Liver (tissue), 9 donors: ENCODE data around the gene RABEP1. TPM values are rescaled to one million over a fixed set of nuclear protein-coding genes. Genes with fewer than 3 reads are reported as not detected.

ENCODE experiments used
- DNase-seq: peaks from one replicate; pipeline ENCODE4 v3.0.0-alpha.2; 2017; ENCODE audit warnings: low spot score
- H3K27ac ChIP-seq, 2 donors: one replicate each; pipeline ENCODE4 v1.7.0; 2013; ENCODE audit warnings: inconsistent platforms in 2 of 2, low read length in 2 of 2, control low read depth in 1 of 2, low read depth in 1 of 2, mild to moderate bottlenecking in 1 of 2
- H3K27me3 ChIP-seq, 4 donors: one replicate each; pipeline versions ENCODE4 v1.6.1 to v1.7.0; 2013; ENCODE audit warnings: low read length in 3 of 4, inconsistent platforms in 1 of 4, mild to moderate bottlenecking in 1 of 4, moderate library complexity in 1 of 4; ENCODE audit not compliant: control insufficient read depth in 4 of 4, insufficient read depth in 4 of 4
- H3K36me3 ChIP-seq, 4 donors: one replicate each; pipeline versions ENCODE4 v1.6.1 to v1.7.0; 2013; ENCODE audit warnings: low read length in 3 of 4, mild to moderate bottlenecking in 3 of 4, low read depth in 1 of 4, moderate library complexity in 1 of 4; ENCODE audit not compliant: control insufficient read depth in 4 of 4, insufficient read depth in 3 of 4
- H3K4me1 ChIP-seq, 4 donors: one replicate each; pipeline versions ENCODE4 v1.6.1 to v1.7.0; 2013; ENCODE audit warnings: low read length in 3 of 4, mild to moderate bottlenecking in 3 of 4, moderate library complexity in 1 of 4; ENCODE audit not compliant: control insufficient read depth in 4 of 4, insufficient read depth in 4 of 4
- H3K4me3 ChIP-seq, 3 donors: one replicate each; pipeline versions ENCODE4 v1.6.1 to v1.7.0; 2013; ENCODE audit warnings: low read length in 3 of 3, control low read depth in 1 of 3, low read depth in 1 of 3, mild to moderate bottlenecking in 1 of 3
- H3K9ac ChIP-seq, 2 donors: one replicate each; pipeline ENCODE4 v1.7.0; 2013; ENCODE audit warnings: low read length in 2 of 2, mild to moderate bottlenecking in 2 of 2, moderate library complexity in 2 of 2, control low read depth in 1 of 2, low read depth in 1 of 2
- H3K9me3 ChIP-seq, 4 donors: one replicate each; pipeline versions ENCODE4 v1.6.1 to v1.7.0; 2013; ENCODE audit warnings: low read length in 3 of 4; ENCODE audit not compliant: control insufficient read depth in 4 of 4
- ATF3 ChIP-seq: IDR thresholded peaks from 2 replicates; pipeline ENCODE4 v1.6.1; 2016; ENCODE audit warnings: antibody characterized with exemption
- CTCF ChIP-seq: fragments of 150-350 bp; IDR thresholded peaks from 2 replicates; pipeline ENCODE4 v1.5.1; 2017; ENCODE audit warnings: improper control_type of control experiment, low read depth, low read length; ENCODE audit not compliant: missing input control
- EGR1 ChIP-seq, 2 donors: IDR thresholded peaks; 2 replicates each; pipeline ENCODE4 v1.6.1; 2016 to 2018; ENCODE audit warnings: antibody characterized with exemption in 2 of 2, low read depth in 2 of 2
- FOXA1 ChIP-seq: IDR thresholded peaks from 2 replicates; pipeline ENCODE4 v1.6.1; 2016; ENCODE audit warnings: antibody characterized with exemption
- FOXA2 ChIP-seq: IDR thresholded peaks from 2 replicates; pipeline ENCODE4 v1.6.1; 2016; ENCODE audit warnings: antibody characterized with exemption
- GABPA ChIP-seq, 2 donors: IDR thresholded peaks in 1 of 2; conservative IDR thresholded peaks in 1 of 2; 2 replicates each; pipeline ENCODE4 v1.6.1; 2016; ENCODE audit warnings: antibody characterized with exemption in 2 of 2, mild to moderate bottlenecking in 1 of 2, moderate library complexity in 1 of 2
- HNF4A ChIP-seq, 2 donors: conservative IDR thresholded peaks; 2 replicates each; pipeline ENCODE4 v1.6.1; 2016; ENCODE audit warnings: antibody characterized with exemption in 2 of 2, mild to moderate bottlenecking in 2 of 2
- HNF4G ChIP-seq: IDR thresholded peaks from 2 replicates; pipeline ENCODE4 v1.6.1; 2016; ENCODE audit warnings: antibody characterized with exemption
- JUND ChIP-seq, 2 donors: IDR thresholded peaks; 2 replicates each; pipeline ENCODE4 v1.6.1; 2016; ENCODE audit warnings: antibody characterized with exemption in 2 of 2
- MAX ChIP-seq: IDR thresholded peaks from 2 replicates; pipeline ENCODE4 v1.6.1; 2016; ENCODE audit warnings: antibody characterized with exemption
- NR2F2 ChIP-seq: IDR thresholded peaks from 2 replicates; pipeline ENCODE4 v1.6.1; 2016; ENCODE audit warnings: antibody characterized with exemption
- RAD21 ChIP-seq, 2 donors: IDR thresholded peaks; 2 replicates each; pipeline ENCODE4 v1.6.1; 2016; ENCODE audit warnings: antibody characterized with exemption in 2 of 2, mild to moderate bottlenecking in 2 of 2
- REST ChIP-seq: IDR thresholded peaks from 2 replicates; pipeline ENCODE4 v1.6.1; 2016; ENCODE audit warnings: antibody characterized with exemption, mild to moderate bottlenecking
- RXRA ChIP-seq, 2 donors: IDR thresholded peaks; 2 replicates each; pipeline ENCODE4 v1.6.1; 2017 to 2018; ENCODE audit warnings: antibody characterized with exemption in 2 of 2, mild to moderate bottlenecking in 1 of 2
- SP1 ChIP-seq: IDR thresholded peaks from 2 replicates; pipeline ENCODE4 v1.6.1; 2018; ENCODE audit warnings: antibody characterized with exemption, mild to moderate bottlenecking
- TAF1 ChIP-seq: conservative IDR thresholded peaks from 2 replicates; pipeline ENCODE4 v1.6.1; 2016; ENCODE audit warnings: antibody characterized with exemption, mild to moderate bottlenecking
- YY1 ChIP-seq: IDR thresholded peaks from 2 replicates; pipeline ENCODE4 v1.6.1; 2016; ENCODE audit warnings: antibody characterized with exemption, mild to moderate bottlenecking
- ZBTB33 ChIP-seq: IDR thresholded peaks from 2 replicates; pipeline ENCODE4 v1.6.1; 2016; ENCODE audit warnings: antibody characterized with exemption
- WGBS: extraction: QIAGEN DNeasy Blood & Tissue Kit; methylation state at CpG from one replicate; pipeline ENCODE4 v1.1.7; 2013; 5-methylcytosine and 5-hydroxymethylcytosine counted together
- polyA plus RNA-seq, 2 donors: library from polyadenylated mRNA; stranded (reverse) in 1 of 2; unstranded in 1 of 2; fragments of 200-250 nt in 1 of 2; fragments of >200 nt in 1 of 2; fragmentation: Nextera tagmentation in 1 of 2; extraction: Ambion mirVana in 1 of 2; gene quantifications; one replicate each; pipeline versions ENCODE4 v1.2.1 to v1.2.3, GENCODE V29; 2013 to 2015
- total RNA-seq, 2 donors: library from RNA; depleted of rRNA; stranded (reverse); fragments of >200 nt; gene quantifications; one replicate each; pipeline ENCODE4 v1.2.3, GENCODE V29; 2014
- donor health status: healthy.
- donor health status: healthy.
- donor health status: healthy.
- donor health status: healthy.
- donor health status: healthy.

RABEP1 gene
- total and polyA plus RNA-seq, 4 donors, result 13.3 to 26.6 (median 20.6) TPM

GRCh38 chr17:5396612-5397011, 114.5 kb downstream of the RABEP1 start:
- Histone ChIP-seq H3K27ac (no peak overlapping the region), H3K9me3 (no peaks in the 10 kb centered on the region), H3K9ac (no peak overlapping the region), H3K36me3 (peaks cover 18 to 59% (median 51%) of the 10 kb centered on the region in 4 donors), H3K27me3 (no peaks in the 10 kb centered on the region), H3K4me1 (peaks cover 0 to 4% (median 3%) of the 10 kb centered on the region in 4 donors), H3K4me3 (no peak overlapping the region)
- TF ChIP-seq SP1 (no peak), TAF1 (no peak), RAD21 (IDR thresholded peaks at IDR 0.05) (no peak), ZBTB33 (no peak), RXRA (IDR thresholded peaks at IDR 0.05) (no peak), JUND (IDR thresholded peaks at IDR 0.05) (no peak), FOXA2 (no peak), NR2F2 (no peak), YY1 (no peak), EGR1 (IDR thresholded peaks at IDR 0.05; ENCODE audit: low read depth in 2 of 2) (no peak), FOXA1 (no peak), GABPA (IDR thresholded peaks at IDR 0.05 in 1 of 2, conservative IDR thresholded peaks at IDR 0.05 in 1 of 2) (no peak), CTCF (no peak), MAX (no peak), ATF3 (no peak)
- no peak for DNase-seq
- 93% methylated on average over 2 of the region's 2 CpGs for WGBS

GRCh38 chr17:5399767-5400166, 117.7 kb downstream of the RABEP1 start:
- no peak overlapping the region for H3K9ac ChIP-seq
- H3K9me3 ChIP-seq, result no peaks in the 10 kb centered on the region
- H3K36me3 ChIP-seq, result peaks cover 12 to 46% (median 38%) of the 10 kb centered on the region in 4 donors
- DNase-seq, result no peak
- peaks cover 3 to 19% (median 10%) of the 10 kb centered on the region in 4 donors for H3K4me1 ChIP-seq
- no peak overlapping the region for H3K27ac ChIP-seq
- no peak overlapping the region for H3K4me3 ChIP-seq
- TF ChIP-seq RAD21 (IDR thresholded peaks at IDR 0.05) (no peak), FOXA1 (no peak), GABPA (IDR thresholded peaks at IDR 0.05 in 1 of 2, conservative IDR thresholded peaks at IDR 0.05 in 1 of 2) (no peak), REST (no peak), HNF4G (no peak), ZBTB33 (no peak), HNF4A (conservative IDR thresholded peaks at IDR 0.05) (no peak), NR2F2 (no peak)
- H3K27me3 ChIP-seq, result no peaks in the 10 kb centered on the region
- WGBS, result 90% methylated on average over 6 of the region's 6 CpGs
